Lower lobe of right lung (tissue), 2 donors: Measurements from ENCODE around the gene CUX1. TPM values are rescaled to one million over a fixed set of nuclear protein-coding genes. Genes with fewer than 3 reads are reported as not detected.

Source experiments
- ATAC-seq, 2 donors: fragments of 200-7000 bp; cut with Tn5 transposase; one replicate each; pipeline ENCODE4 v1.9.1; 2020 to 2022; ENCODE audit warnings: mild to moderate bottlenecking in 2 of 2, moderate library complexity in 2 of 2
- DNase-seq: peaks from one replicate; pipeline ENCODE4 v3.0.0-alpha.2; 2020
- H3K27ac ChIP-seq: fragments of 200-600 bp; one replicate; pipeline ENCODE4 v1.8.0; 2022
- H3K27me3 ChIP-seq: fragments of 200-600 bp; one replicate; pipeline ENCODE4 v1.8.0; 2022; ENCODE audit warnings: low read depth
- H3K36me3 ChIP-seq: fragments of 200-600 bp; one replicate; pipeline ENCODE4 v1.8.0; 2022; ENCODE audit warnings: mild to moderate bottlenecking
- H3K4me1 ChIP-seq: fragments of 200-600 bp; one replicate; pipeline ENCODE4 v1.8.0; 2022
- H3K4me3 ChIP-seq: fragments of 200-600 bp; one replicate; pipeline ENCODE4 v1.8.0; 2022; ENCODE audit warnings: mild to moderate bottlenecking
- H3K9me3 ChIP-seq: fragments of 200-600 bp; one replicate; pipeline ENCODE4 v1.8.0; 2022
- CTCF ChIP-seq: fragments of 200-600 bp; IDR thresholded peaks from one replicate; pipeline ENCODE4 v1.8.0; 2022; ENCODE audit warnings: antibody characterized with exemption, mild to moderate bottlenecking
- intact Hi-C: fragments of 100-400 bp; cut with DNase I; formaldehyde crosslinking; loops from one replicate; pipeline ENCODE4 v1.11.0; 2022
- total RNA-seq: library from RNA; stranded (reverse); fragmentation: NEBNext Ultra II Directional; extraction: Animal tissue kit (Norgen Biotek cat#: 25700); gene quantifications from one replicate; pipeline ENCODE4 v1.2.1, GENCODE V29; 2021
- donor health status: DM: no; HTN: yes; CAD: no; lungs with severe emphysema.

The CUX1 gene
- total RNA-seq, 1 donor from 2014 or later: 118 TPM

- H3K4me1 ChIP-seq: peaks cover 26% of the 10 kb centered on the region
- no peak for TF ChIP-seq CTCF
- H3K27ac ChIP-seq: peak overlapping the region; percentile 58
- H3K36me3 ChIP-seq: no peaks in the 10 kb centered on the region
- peak overlapping the region; percentile 89 for H3K4me3 ChIP-seq
- no peaks in the 10 kb centered on the region for H3K27me3 ChIP-seq
- DNase-seq (peak; percentile 82), ATAC-seq (peak; percentile 77 to 80)
- H3K9me3 ChIP-seq: no peaks in the 10 kb centered on the region
- intact Hi-C loops: no loop called here
Measured at GRCh38 chr7:101815826-101816594, 1.4 kb upstream of the CUX1 start.

- H3K36me3 ChIP-seq: no peaks in the 10 kb centered on the region
- no peaks in the 10 kb centered on the region for H3K9me3 ChIP-seq
- peak overlapping the region; percentile 81 for H3K27ac ChIP-seq
- ATAC-seq: peak in 1 of 2 donors; percentile 24
- H3K27me3 ChIP-seq: no peaks in the 10 kb centered on the region
- H3K4me3 ChIP-seq: peak overlapping the region; percentile 89
- TF ChIP-seq CTCF: no peak
- peaks cover 26% of the 10 kb centered on the region for H3K4me1 ChIP-seq
- DNase-seq: peak; percentile 59
- intact Hi-C loops: no loop called here
Measured at GRCh38 chr7:101816595-101817470, 593 bp upstream of the CUX1 start.

GRCh38 chr7:101818287-101819071, 1.1 kb downstream of the CUX1 start:
- peak overlapping the region; percentile 89 for H3K4me3 ChIP-seq
- peak overlapping the region; percentile 81 for H3K27ac ChIP-seq
- peaks cover 41% of the 10 kb centered on the region for H3K4me1 ChIP-seq
- no peaks in the 10 kb centered on the region for H3K36me3 ChIP-seq
- H3K9me3 ChIP-seq: no peaks in the 10 kb centered on the region
- no peak for ATAC-seq
- DNase-seq: no peak
- TF ChIP-seq CTCF: no peak
- intact Hi-C loops: no loop called here
- no peaks in the 10 kb centered on the region for H3K27me3 ChIP-seq

- H3K27me3 ChIP-seq: no peaks in the 10 kb centered on the region
- TF ChIP-seq CTCF: no peak
- no peaks in the 10 kb centered on the region for H3K9me3 ChIP-seq
- H3K36me3 ChIP-seq: no peaks in the 10 kb centered on the region
- peaks cover 44% of the 10 kb centered on the region for H3K4me1 ChIP-seq
- no peak for ATAC-seq
- H3K27ac ChIP-seq: no peak overlapping the region
- no peak for DNase-seq
- intact Hi-C loops: no loop called here
- H3K4me3 ChIP-seq: peak overlapping the region; percentile 89
Measured at GRCh38 chr7:101819183-101819582, 1.8 kb downstream of the CUX1 start.

- intact Hi-C loops: no loop called here
- H3K9me3 ChIP-seq: no peaks in the 10 kb centered on the region
- no peak for DNase-seq
- no peak for ATAC-seq
- H3K4me1 ChIP-seq: peaks cover 44% of the 10 kb centered on the region
- H3K36me3 ChIP-seq: no peaks in the 10 kb centered on the region
- no peak overlapping the region for H3K27ac ChIP-seq
- no peak overlapping the region for H3K4me3 ChIP-seq
- no peaks in the 10 kb centered on the region for H3K27me3 ChIP-seq
- no peak for TF ChIP-seq CTCF
Measured at GRCh38 chr7:101819913-101820522, 2.6 kb downstream of the CUX1 start.
